ENCODE results near the gene RREB1.

The RREB1 gene

DNA sequence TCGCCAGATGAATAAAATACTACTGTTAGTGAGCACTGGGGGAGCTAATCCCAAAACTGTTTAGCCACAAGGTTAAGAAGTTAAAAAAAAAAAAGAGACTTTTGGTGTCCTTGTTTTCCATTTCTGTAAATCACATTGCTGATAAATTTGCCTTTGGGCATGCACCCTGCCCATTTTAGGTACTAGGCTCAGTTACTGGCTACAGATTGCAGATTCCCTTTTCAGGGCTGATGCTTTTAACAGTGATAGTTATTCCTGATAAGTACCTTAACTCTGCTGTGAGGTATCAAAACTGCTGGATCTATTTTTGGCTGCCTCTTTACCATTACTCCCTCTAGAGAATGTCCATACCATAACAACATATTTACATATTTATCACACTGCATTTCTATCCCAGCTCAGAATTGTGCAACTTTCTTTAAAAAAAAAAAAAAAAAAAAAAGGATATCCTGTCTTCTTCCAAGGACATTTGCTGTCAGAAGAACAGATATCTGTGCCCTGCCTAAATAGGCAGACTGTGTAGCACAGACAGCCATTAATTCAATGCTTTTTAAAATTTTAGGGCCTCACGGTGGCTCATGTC is 110.7 kb downstream of the RREB1 start:
- H3K27ac ChIP-seq = 0 out of 2 replicates have a peak overlapping the region, but pooled peaks have one; percentile 59
- ChIA-PET CTCF (interaction anchor here (0.6 to 1.1 kb wide), 4 partner anchors 59 to 543 kb away, joined by 3 to 7 read pairs (median 4); no protein-coding TSS in a partner anchor), POLR2A (ENCODE audit: low non-redundant PET) (no interaction called here)
- no peak for DNase-seq (ENCODE audit: low spot score)
- TF ChIP-seq, protein P1, sequence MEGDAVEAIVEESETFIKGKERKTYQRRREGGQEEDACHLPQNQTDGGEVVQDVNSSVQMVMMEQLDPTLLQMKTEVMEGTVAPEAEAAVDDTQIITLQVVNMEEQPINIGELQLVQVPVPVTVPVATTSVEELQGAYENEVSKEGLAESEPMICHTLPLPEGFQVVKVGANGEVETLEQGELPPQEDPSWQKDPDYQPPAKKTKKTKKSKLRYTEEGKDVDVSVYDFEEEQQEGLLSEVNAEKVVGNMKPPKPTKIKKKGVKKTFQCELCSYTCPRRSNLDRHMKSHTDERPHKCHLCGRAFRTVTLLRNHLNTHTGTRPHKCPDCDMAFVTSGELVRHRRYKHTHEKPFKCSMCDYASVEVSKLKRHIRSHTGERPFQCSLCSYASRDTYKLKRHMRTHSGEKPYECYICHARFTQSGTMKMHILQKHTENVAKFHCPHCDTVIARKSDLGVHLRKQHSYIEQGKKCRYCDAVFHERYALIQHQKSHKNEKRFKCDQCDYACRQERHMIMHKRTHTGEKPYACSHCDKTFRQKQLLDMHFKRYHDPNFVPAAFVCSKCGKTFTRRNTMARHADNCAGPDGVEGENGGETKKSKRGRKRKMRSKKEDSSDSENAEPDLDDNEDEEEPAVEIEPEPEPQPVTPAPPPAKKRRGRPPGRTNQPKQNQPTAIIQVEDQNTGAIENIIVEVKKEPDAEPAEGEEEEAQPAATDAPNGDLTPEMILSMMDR (conservative IDR thresholded peaks at IDR 0.05; ENCODE audit: low read depth) = no peak

DNA sequence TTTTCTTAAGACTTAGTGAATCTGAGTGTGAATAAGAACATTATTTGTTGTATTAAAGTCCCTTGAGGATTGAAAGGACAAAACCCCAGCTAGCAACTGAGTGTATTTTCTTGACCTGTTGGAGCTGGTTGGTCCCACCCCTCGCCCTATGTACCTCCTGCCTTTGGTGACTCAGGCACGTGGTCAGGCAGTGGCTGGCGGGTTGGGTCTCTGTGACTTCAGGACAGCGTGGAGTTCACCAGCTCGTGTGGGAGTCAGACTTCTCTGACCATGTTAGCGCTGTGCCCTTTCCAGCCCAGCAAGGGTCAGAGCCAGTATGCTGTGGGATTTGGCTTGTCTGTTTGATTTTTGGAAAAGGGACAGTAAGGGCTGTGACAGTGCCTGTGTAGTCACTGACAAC is 111.5 kb downstream of the RREB1 start:
- TF ChIP-seq, protein P1 (conservative IDR thresholded peaks at IDR 0.05; ENCODE audit: low read depth) = no peak
- DNase-seq (ENCODE audit: low spot score) = no peak
- ChIA-PET POLR2A (ENCODE audit: low non-redundant PET) (no interaction called here), CTCF (interaction anchor here (0.7 kb wide), 1 partner anchor 544 kb away, joined by 7 read pairs; no protein-coding TSS in a partner anchor)
- H3K27ac ChIP-seq = peak overlapping the region; percentile 59

DNA sequence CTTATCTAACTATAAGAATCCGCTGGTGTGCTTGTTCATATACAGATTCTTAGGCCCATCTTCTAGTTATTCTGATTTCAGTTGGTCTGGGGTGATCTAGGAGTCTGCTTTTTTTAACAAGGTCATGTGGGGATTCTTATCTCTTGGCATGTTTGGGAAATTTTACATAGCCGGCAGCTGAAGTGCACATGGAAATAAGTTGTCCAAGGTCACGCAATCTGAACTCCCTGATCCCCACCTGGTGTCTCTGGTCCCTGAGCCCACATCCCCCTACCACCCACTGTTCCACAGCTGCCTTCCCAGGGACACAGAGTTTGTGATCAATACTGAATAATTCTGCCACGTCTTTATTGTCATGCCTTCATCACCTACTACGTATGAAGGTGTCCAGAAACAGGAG is 114.4 kb downstream of the RREB1 start:
- ChIA-PET POLR2A (ENCODE audit: low non-redundant PET) (no interaction called here), CTCF (no interaction called here)
- DNase-seq (ENCODE audit: low spot score) = no peak
- TF ChIP-seq, protein P1 (conservative IDR thresholded peaks at IDR 0.05; ENCODE audit: low read depth) = no peak
- no peak overlapping the region for H3K27ac ChIP-seq

DNA sequence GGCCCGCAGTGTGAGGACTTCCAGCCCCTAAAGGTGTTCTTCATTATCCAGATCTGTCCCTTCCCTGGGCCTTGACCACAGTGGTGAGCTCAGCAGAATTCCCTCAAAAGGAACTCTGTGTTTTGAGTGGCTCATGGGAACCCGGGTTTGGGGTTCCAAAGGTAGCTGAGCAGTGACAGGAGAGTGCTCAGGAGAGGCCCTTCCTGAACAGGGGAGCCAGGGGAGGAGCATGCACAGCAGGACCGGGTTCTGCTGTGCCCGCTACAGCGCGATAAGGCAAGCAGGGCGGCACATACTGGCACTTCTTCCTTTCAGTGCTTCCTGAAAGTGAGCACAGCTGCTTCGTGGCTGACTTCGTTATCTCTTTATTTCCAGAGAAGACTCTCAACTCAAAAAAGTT is 117.0 kb downstream of the RREB1 start:
- DNase-seq (ENCODE audit: low spot score) = no peak
- CTCF ChIA-PET = no interaction called here
- POLR2A ChIA-PET (ENCODE audit: low non-redundant PET) = no interaction called here
- TF ChIP-seq, protein P1 (conservative IDR thresholded peaks at IDR 0.05; ENCODE audit: low read depth) = no peak
- peak overlapping the region; percentile 34 for H3K27ac ChIP-seq

DNA sequence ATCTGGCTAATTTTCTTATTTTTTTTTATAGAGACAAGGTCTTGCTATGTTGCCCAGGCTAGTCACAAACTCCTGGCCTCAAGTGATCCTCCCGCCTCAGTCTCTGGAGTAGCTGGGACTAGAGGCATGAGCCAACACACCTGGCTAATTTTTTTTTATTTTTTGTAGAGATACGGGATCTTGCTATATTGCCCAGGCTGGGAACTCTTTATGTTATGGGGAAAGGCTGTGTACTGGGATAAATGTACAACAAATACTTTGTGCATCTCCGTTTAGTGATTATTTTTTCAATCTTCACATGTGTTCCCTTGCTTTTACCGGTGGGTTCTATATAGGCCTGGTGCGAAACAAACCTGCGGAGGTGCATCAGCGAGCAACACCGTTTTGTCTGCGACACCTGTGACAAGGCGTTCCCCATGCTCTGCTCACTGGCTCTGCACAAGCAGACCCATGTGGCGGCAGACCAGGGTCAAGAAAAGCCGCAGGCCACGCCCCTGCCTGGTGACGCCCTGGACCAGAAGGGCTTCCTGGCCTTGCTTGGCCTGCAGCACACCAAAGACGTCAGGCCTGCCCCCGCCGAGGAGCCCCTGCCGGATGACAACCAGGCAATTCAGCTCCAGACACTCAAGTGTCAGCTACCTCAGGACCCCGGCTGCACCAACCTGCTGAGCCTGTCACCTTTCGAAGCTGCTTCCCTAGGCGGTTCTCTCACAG is 121.1 kb downstream of the RREB1 start:
- no peak for DNase-seq (ENCODE audit: low spot score)
- CTCF ChIA-PET = no interaction called here
- POLR2A ChIA-PET (ENCODE audit: low non-redundant PET) = no interaction called here

DNA sequence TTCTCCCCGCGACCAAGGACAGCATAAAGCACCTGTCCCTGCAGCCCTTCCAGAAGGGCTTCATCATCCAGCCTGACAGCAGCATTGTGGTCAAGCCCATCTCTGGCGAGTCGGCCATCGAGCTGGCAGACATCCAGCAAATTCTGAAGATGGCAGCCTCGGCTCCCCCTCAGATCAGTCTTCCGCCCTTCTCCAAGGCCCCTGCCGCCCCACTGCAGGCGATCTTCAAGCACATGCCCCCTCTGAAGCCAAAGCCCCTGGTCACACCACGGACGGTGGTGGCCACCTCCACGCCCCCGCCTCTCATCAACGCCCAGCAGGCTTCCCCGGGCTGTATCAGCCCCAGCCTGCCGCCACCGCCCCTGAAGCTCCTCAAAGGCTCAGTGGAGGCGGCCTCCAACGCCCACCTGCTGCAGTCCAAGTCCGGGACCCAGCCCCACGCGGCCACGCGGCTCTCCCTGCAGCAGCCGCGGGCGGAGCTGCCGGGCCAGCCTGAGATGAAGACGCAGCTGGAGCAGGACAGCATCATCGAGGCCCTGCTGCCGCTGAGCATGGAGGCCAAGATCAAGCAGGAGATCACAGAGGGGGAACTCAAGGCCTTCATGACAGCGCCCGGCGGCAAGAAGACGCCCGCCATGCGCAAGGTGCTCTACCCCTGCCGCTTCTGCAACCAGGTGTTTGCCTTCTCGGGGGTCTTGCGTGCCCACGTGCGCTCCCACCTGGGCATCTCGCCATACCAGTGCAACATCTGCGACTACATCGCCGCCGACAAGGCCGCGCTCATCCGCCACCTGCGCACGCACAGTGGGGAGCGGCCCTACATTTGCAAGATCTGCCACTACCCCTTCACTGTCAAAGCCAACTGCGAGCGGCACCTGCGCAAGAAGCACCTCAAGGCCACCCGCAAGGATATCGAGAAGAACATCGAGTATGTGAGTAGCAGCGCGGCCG is 121.9 kb downstream of the RREB1 start:
- ChIA-PET POLR2A (ENCODE audit: low non-redundant PET) (no interaction called here), CTCF (no interaction called here)
- H3K27ac ChIP-seq = no peak overlapping the region
- DNase-seq (ENCODE audit: low spot score) = no peak
- TF ChIP-seq, protein P1 (conservative IDR thresholded peaks at IDR 0.05; ENCODE audit: low read depth) = no peak

More for the DNA sequence above, 121.1 kb downstream of the RREB1 start:
- H3K27ac ChIP-seq = no peak overlapping the region
- TF ChIP-seq, protein P1 (conservative IDR thresholded peaks at IDR 0.05; ENCODE audit: low read depth) = no peak
